ENCODE data around the gene NATD1.

Gene NATD1

DNA sequence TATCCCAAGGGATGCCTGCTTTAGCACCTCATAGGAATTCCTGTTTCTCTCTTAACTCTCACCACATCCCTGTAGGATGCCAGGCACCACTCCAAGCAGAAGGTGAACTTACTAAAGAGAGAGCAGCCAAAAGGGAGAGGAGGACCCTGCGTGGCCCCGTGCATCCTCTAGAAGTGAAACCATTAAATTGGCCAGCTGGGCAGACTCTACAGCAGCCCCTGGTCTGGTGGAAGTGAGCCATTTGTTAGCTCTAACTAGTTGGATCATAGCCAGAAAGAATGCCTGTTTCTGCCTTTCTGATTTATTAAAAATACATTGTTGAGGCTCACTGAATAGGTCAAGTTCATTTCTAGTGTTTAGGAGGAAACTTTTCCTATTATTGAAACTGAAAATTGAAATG, 61.5 kb downstream of the NATD1 start:
- DNase-seq (ENCODE audit: low read depth) = no peak

DNA sequence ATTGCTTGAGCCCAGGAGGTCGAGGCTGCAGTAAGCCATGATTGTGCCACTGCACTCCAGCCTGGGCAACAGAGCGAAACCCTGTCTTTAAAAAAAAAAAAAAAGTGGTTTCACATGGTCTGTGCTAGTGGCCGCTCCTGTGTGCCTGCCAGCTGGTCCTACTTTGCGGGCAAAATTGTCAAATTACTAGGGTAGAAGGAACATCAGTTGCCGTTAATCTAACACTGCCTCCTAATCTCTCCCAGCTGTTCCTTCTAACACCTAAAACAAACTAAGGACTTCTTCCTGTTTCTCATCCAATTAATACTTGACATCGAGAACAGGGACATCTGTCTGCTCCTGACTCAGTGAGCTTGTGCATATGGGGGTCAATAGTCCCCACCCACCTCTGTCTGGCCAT, 63.1 kb downstream of the NATD1 start:
- no peak for DNase-seq (ENCODE audit: low read depth)

- no peak for DNase-seq (ENCODE audit: low read depth)
These were observed 63.8 kb downstream of the NATD1 start for GRCh38 chr17:21189361-21189760.
